GM12892 (cell line): ENCODE measurements around the gene SCARB2.

ENCODE experiments used
- POLR2A ChIP-seq: IDR thresholded peaks from 2 replicates; pipeline ENCODE4 v1.6.1; 2011; ENCODE audit warnings: low read depth, low read length, control low read depth
- POLR2AphosphoS5 ChIP-seq: IDR thresholded peaks from 2 replicates; pipeline ENCODE4 v1.6.1; 2011; ENCODE audit warnings: low read depth, low read length, control low read depth

- TF ChIP-seq POLR2A (no peak), POLR2AphosphoS5 (no peak)
These were observed 42.4 kb upstream of the SCARB2 start for GRCh38 chr4:76256032-76256431.
